DND-41 (cell line): ENCODE measurements around the gene SEBOX.

Experiments used
- EZH2 ChIP-seq: IDR thresholded peaks from 3 replicates; pipeline ENCODE4 v1.6.1; 2012; ENCODE audit warnings: borderline replicate concordance, low read depth, mild to moderate bottlenecking, moderate library complexity, low read length, inconsistent platforms; ENCODE audit not compliant: severe bottlenecking
- TF ChIP-seq, protein P1 (sequence below): IDR thresholded peaks from 2 replicates; pipeline ENCODE4 v1.5.1; 2012; ENCODE audit warnings: borderline replicate concordance, low read length, moderate library complexity, mild to moderate bottlenecking; ENCODE audit not compliant: poor library complexity, severe bottlenecking; ENCODE audit errors: extremely low read depth

GRCh38 chr17:28399808-28400207 lies 34.8 kb upstream of the SEBOX start:
- TF ChIP-seq, protein P1, sequence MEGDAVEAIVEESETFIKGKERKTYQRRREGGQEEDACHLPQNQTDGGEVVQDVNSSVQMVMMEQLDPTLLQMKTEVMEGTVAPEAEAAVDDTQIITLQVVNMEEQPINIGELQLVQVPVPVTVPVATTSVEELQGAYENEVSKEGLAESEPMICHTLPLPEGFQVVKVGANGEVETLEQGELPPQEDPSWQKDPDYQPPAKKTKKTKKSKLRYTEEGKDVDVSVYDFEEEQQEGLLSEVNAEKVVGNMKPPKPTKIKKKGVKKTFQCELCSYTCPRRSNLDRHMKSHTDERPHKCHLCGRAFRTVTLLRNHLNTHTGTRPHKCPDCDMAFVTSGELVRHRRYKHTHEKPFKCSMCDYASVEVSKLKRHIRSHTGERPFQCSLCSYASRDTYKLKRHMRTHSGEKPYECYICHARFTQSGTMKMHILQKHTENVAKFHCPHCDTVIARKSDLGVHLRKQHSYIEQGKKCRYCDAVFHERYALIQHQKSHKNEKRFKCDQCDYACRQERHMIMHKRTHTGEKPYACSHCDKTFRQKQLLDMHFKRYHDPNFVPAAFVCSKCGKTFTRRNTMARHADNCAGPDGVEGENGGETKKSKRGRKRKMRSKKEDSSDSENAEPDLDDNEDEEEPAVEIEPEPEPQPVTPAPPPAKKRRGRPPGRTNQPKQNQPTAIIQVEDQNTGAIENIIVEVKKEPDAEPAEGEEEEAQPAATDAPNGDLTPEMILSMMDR, result no peak
- no peak for TF ChIP-seq EZH2
